ENCODE measurements around the gene AMPD2.

The AMPD2 gene

GRCh38 chr1:109617291-109617801 lies 2.3 kb upstream of the AMPD2 start:
- no peak for DNase-seq (ENCODE audit: low read depth)

GRCh38 chr1:109618661-109619575 lies 719 bp upstream of the AMPD2 start:
- DNase-seq (ENCODE audit: low read depth), result no peak

GRCh38 chr1:109620401-109620791 lies 759 bp downstream of the AMPD2 start:
- DNase-seq (ENCODE audit: low read depth), result no peak

GRCh38 chr1:109620841-109621286 lies 1.2 kb downstream of the AMPD2 start:
- DNase-seq (ENCODE audit: low read depth), result peak; percentile 98

GRCh38 chr1:109621379-109622136 lies 1.9 kb downstream of the AMPD2 start:
- no peak for DNase-seq (ENCODE audit: low read depth)

GRCh38 chr1:109622137-109622892 lies 2.7 kb downstream of the AMPD2 start:
- no peak for DNase-seq (ENCODE audit: low read depth)

- no peak for DNase-seq (ENCODE audit: low read depth)
These were observed 3.3 kb downstream of the AMPD2 start for GRCh38 chr1:109622895-109623294.

GRCh38 chr1:109623601-109624161 lies 4.0 kb downstream of the AMPD2 start:
- no peak for DNase-seq (ENCODE audit: low read depth)

GRCh38 chr1:109624201-109625010 lies 4.8 kb downstream of the AMPD2 start:
- DNase-seq (ENCODE audit: low read depth), result no peak

GRCh38 chr1:109625176-109625575 lies 5.5 kb downstream of the AMPD2 start:
- no peak for DNase-seq (ENCODE audit: low read depth)

- no peak for DNase-seq (ENCODE audit: low read depth)
These were observed 6.2 kb downstream of the AMPD2 start for GRCh38 chr1:109625601-109626560.

GRCh38 chr1:109626682-109627408 lies 7.2 kb downstream of the AMPD2 start:
- DNase-seq (ENCODE audit: low read depth), result no peak

GRCh38 chr1:109627692-109628399 lies 8.2 kb downstream of the AMPD2 start:
- no peak for DNase-seq (ENCODE audit: low read depth)

GRCh38 chr1:109628540-109629321 lies 9.1 kb downstream of the AMPD2 start:
- no peak for DNase-seq (ENCODE audit: low read depth)

GRCh38 chr1:109629372-109630030 lies 9.9 kb downstream of the AMPD2 start:
- DNase-seq (ENCODE audit: low read depth), result no peak

- no peak for DNase-seq (ENCODE audit: low read depth)
These were observed 10.7 kb downstream of the AMPD2 start for GRCh38 chr1:109630081-109630897.

All from CMK (cell line).